ENCODE results near the gene C4orf50. TPM values are rescaled to one million over a fixed set of nuclear protein-coding genes. Genes with fewer than 3 reads are reported as not detected.

Gene C4orf50
- total and polyA plus RNA-seq, 2 of the 8 experiments (the other 6 are each of a cell fraction or from before 2014, with no cell fraction given) = 0.08 to 0.22 TPM

DNA sequence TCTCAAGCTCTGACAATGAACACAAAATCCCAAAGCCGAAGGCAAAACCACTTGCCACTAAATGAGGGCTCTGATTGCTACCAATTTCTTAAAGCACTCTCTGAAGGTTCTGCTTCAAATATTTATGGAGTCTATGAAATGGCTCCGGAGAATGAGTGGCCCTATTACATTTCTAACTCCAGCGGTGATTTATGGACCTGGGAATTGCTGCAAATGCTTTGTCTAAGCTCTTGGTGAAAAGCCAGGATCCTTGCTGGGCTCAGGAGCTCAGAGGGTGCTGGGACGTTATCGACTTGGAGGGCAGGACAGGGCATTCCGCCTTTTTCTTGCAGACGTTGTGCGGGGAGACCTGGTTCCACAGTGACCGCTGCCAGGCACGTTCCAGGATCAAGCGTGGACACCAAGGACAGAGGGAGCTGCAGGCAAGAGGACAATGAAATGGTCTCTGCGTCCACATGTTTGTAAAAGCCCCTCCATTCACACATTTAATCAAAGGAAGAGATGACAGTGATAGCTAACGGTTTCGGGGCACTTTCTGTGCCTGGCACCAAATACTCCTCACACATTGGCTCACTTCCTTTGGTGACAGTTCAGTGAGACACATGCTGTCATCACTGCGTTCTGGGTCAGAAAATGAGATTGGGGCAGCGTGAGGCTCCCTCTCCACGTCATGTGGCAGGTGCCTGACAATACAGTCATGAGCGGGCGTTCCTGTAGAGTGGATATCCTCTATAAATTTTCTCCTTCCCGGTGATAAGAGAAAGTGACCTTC lies 58.8 kb downstream of the C4orf50 start (continued):
- no peak for TF ChIP-seq HDAC6 (IDR thresholded peaks at IDR 0.05; ENCODE audit: low read depth, low read length)
- TF ChIP-seq JUND (IDR thresholded peaks at IDR 0.05; ENCODE audit: low read length) = no peak
- no peak for TF ChIP-seq SRF (IDR thresholded peaks at IDR 0.05; ENCODE audit: low read depth, low read length)
- no peak for TF ChIP-seq KDM5A (IDR thresholded peaks at IDR 0.05; ENCODE audit: low read length)
- TF ChIP-seq POU5F1 (IDR thresholded peaks at IDR 0.05; ENCODE audit: low read depth, low read length) = no peak
- TF ChIP-seq, protein P1, sequence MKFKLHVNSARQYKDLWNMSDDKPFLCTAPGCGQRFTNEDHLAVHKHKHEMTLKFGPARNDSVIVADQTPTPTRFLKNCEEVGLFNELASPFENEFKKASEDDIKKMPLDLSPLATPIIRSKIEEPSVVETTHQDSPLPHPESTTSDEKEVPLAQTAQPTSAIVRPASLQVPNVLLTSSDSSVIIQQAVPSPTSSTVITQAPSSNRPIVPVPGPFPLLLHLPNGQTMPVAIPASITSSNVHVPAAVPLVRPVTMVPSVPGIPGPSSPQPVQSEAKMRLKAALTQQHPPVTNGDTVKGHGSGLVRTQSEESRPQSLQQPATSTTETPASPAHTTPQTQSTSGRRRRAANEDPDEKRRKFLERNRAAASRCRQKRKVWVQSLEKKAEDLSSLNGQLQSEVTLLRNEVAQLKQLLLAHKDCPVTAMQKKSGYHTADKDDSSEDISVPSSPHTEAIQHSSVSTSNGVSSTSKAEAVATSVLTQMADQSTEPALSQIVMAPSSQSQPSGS (IDR thresholded peaks at IDR 0.05; ENCODE audit: low read length) = no peak
- no peak for TF ChIP-seq SAP30 (IDR thresholded peaks at IDR 0.05; ENCODE audit: insufficient read depth, insufficient replicate concordance, low read length)
- no peak for TF ChIP-seq CBX5 (IDR thresholded peaks at IDR 0.05; ENCODE audit: low read depth, low read length)
- TF ChIP-seq, protein P2, sequence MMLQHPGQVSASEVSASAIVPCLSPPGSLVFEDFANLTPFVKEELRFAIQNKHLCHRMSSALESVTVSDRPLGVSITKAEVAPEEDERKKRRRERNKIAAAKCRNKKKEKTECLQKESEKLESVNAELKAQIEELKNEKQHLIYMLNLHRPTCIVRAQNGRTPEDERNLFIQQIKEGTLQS (IDR thresholded peaks at IDR 0.05; ENCODE audit: insufficient read depth, low read depth, low read length) = no peak

Measured in H1 (cell line).